Measurements from ENCODE around the gene PLAAT3. TPM values are rescaled to one million over a fixed set of nuclear protein-coding genes. Genes with fewer than 3 reads are reported as not detected.

The PLAAT3 gene
- total RNA-seq, 1 donor from 2014 or later = 65.4 TPM

DNA sequence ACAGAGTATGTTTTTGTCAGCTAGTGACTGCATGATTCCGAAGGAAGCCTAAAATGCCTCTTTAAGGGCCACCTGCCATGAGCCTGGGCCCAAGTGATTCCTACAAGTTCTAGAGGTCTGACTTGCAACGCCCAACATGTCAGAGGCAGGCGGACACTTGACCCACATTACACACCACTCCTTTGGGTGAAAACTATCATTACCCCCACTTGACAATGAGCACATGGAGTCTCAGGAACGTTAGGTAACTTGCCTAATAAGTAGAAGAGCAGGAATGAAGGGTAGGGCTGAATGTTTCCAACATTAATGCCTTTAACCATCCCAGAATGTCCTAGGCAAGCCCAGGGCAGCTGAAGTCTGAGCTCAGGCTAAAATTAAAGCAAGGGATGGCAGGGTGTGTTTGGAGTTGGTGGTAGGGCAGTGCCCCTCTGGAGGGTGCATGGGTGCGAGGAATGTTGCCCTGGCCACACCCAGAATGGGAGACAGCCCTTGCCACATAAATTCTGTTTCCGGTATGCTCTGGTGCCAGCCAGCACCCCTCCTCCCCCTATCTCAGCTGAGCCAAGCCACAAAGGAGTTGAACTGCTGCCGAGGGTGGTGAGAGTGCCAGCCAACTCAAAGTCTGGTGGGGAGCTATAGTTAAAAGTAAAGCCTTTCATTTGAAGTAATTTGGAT lies 53.6 kb downstream of the PLAAT3 start:
- TF ChIP-seq, protein P1, sequence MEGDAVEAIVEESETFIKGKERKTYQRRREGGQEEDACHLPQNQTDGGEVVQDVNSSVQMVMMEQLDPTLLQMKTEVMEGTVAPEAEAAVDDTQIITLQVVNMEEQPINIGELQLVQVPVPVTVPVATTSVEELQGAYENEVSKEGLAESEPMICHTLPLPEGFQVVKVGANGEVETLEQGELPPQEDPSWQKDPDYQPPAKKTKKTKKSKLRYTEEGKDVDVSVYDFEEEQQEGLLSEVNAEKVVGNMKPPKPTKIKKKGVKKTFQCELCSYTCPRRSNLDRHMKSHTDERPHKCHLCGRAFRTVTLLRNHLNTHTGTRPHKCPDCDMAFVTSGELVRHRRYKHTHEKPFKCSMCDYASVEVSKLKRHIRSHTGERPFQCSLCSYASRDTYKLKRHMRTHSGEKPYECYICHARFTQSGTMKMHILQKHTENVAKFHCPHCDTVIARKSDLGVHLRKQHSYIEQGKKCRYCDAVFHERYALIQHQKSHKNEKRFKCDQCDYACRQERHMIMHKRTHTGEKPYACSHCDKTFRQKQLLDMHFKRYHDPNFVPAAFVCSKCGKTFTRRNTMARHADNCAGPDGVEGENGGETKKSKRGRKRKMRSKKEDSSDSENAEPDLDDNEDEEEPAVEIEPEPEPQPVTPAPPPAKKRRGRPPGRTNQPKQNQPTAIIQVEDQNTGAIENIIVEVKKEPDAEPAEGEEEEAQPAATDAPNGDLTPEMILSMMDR (conservative IDR thresholded peaks at IDR 0.05) = no peak
- no peaks in the 10 kb centered on the region for H3K9me3 Mint-ChIP-seq
- no peak for DNase-seq (ENCODE audit: extremely low spot score, unreplicated experiment)
- no peaks in the 10 kb centered on the region for H3K36me3 Mint-ChIP-seq
- peak overlapping the region; percentile 34 for H3K27ac Mint-ChIP-seq
- peaks cover 28% of the 10 kb centered on the region for H3K4me1 Mint-ChIP-seq (ENCODE audit: unreplicated experiment)
- H3K27me3 Mint-ChIP-seq = no peaks in the 10 kb centered on the region
- no peak overlapping the region for H3K4me3 Mint-ChIP-seq

DNA sequence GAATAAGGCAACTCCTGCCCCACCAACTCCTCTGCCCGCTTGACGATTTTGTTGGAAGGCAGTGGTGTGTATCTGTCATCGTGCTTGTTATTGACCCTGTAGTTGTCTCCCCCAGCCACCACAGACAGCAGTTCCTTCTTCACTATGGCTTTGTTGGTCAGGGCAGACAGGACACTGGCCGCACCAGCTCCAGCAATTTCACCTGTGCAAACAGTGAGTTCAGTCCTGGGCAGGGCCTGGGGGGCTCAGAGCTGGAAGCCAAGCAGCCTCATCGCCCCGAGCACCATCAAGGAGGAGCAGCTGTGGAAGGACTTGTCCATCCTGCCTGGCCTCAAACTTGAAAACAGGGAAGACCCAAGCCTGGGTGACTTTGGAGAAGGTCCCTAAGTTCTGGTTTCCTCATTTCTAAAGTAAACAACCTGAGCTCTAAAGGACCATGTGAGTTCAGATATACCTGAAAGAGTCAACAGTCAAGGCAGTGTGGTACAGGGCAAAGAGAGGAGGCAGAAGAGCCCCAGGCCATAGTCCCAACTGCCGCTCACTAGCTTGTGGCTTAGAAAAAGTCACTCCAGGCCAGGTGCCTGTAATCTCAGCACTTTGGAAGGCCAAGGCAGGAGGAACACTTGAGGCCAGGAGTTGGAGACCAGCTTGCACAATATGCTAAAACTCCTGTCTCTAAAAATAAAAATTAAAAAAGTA lies 55.6 kb downstream of the PLAAT3 start:
- Mint-ChIP-seq H3K9me3 (no peaks in the 10 kb centered on the region), H3K4me1 (ENCODE audit: unreplicated experiment) (peaks cover 28% of the 10 kb centered on the region), H3K4me3 (no peak overlapping the region), H3K27me3 (no peaks in the 10 kb centered on the region), H3K27ac (no peak overlapping the region), H3K36me3 (no peaks in the 10 kb centered on the region)
- DNase-seq (ENCODE audit: extremely low spot score, unreplicated experiment) = no peak
- TF ChIP-seq, protein P1 (conservative IDR thresholded peaks at IDR 0.05) = no peak

DNA sequence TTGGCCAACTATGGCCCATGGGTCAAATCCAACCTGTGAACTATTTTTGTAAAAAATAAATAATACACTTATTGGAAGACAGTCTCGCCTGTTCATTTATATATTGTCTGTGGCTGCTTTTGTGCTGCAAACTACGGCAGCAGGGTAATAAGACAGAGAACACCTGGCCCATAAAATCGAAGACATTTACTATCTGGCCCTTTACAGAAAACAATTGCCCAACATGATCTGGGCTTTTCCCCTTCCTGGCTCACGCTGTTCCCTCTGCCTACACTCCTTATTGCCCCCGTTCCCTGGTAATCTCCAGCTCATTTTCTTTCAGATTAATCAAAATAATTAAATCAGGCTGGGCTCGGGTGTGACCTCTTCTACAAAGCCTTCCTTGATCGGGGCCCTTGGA lies 56.7 kb downstream of the PLAAT3 start:
- no peak for DNase-seq (ENCODE audit: extremely low spot score, unreplicated experiment)
- H3K27me3 Mint-ChIP-seq = no peaks in the 10 kb centered on the region
- peaks cover 4% of the 10 kb centered on the region for H3K36me3 Mint-ChIP-seq
- H3K4me3 Mint-ChIP-seq = no peak overlapping the region
- peaks cover 35% of the 10 kb centered on the region for H3K4me1 Mint-ChIP-seq (ENCODE audit: unreplicated experiment)
- TF ChIP-seq, protein P1 (conservative IDR thresholded peaks at IDR 0.05) = no peak
- no peak overlapping the region for H3K27ac Mint-ChIP-seq
- peaks cover 4% of the 10 kb centered on the region for H3K9me3 Mint-ChIP-seq

DNA sequence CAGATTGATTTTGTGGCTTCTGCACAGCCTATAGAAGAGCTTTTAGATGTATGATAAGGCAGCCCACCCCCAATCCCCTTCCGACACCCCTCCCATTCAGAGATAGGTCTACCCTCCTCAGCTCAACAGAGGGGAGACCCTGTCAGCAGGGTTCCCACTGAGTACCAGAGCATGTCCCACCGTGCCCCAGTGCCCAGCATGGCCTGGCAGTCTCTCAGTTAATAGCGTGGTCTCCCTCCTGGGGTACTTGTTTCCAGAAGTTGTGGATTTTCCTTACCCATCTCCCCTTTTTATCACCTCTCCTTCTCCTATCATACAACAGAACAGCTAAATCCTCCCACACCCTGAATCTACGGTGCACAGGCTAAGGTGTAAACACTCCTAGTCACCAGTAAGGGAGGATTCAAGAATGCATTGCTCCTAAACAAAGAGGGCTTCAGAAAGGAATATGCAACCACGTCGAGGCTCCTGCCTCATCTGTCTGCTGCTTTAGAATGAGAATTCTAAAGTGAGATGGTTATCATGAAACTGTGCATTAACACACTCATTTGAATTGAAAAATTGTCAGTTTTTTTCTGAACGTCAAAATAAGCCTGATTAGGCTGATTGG lies 57.7 kb downstream of the PLAAT3 start:
- peak overlapping the region; percentile 8 for H3K27ac Mint-ChIP-seq
- TF ChIP-seq, protein P1 (conservative IDR thresholded peaks at IDR 0.05) = no peak
- H3K4me1 Mint-ChIP-seq (ENCODE audit: unreplicated experiment) = peaks cover 37% of the 10 kb centered on the region
- H3K4me3 Mint-ChIP-seq = no peak overlapping the region
- no peak for DNase-seq (ENCODE audit: extremely low spot score, unreplicated experiment)
- no peaks in the 10 kb centered on the region for H3K27me3 Mint-ChIP-seq
- H3K36me3 Mint-ChIP-seq = peaks cover 4% of the 10 kb centered on the region
- peaks cover 4% of the 10 kb centered on the region for H3K9me3 Mint-ChIP-seq

DNA sequence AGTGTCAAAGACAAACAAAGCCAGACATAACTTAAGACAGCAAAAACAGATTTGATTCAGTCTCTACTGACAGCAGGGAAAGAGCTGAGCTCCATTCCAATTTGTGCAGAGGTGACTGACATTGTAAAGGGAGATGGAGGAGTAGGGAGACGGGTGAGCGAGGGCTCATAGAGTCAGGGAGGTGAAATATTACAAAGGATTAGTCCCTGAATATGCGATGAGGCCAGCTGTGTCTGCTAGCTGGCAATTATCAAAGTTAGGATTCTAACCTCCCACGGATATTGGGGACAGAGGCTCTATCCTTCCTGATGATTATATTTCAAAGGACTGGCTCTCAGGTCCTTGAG lies 59.4 kb downstream of the PLAAT3 start:
- DNase-seq (ENCODE audit: extremely low spot score, unreplicated experiment) = no peak
- Mint-ChIP-seq H3K27ac (peak overlapping the region; percentile 16), H3K4me1 (ENCODE audit: unreplicated experiment) (peaks cover 31% of the 10 kb centered on the region), H3K4me3 (no peak overlapping the region), H3K9me3 (peaks cover 4% of the 10 kb centered on the region), H3K36me3 (peaks cover 4% of the 10 kb centered on the region), H3K27me3 (no peaks in the 10 kb centered on the region)
- TF ChIP-seq, protein P1 (conservative IDR thresholded peaks at IDR 0.05) = no peak
